ENCODE results near the gene GPHN. TPM values are rescaled to one million over a fixed set of nuclear protein-coding genes. Genes with fewer than 3 reads are reported as not detected.

The GPHN gene
- total RNA-seq, 1 experiment from 2014 or later, result 18.1 TPM

GRCh38 chr14:67188326-67188725 is 680.4 kb downstream of the GPHN start (continued):
- TF ChIP-seq CREM (CRISPR knock-in tag; IDR thresholded peaks at IDR 0.05) (no peak), ZSCAN18 (CRISPR knock-in tag; IDR thresholded peaks at IDR 0.05) (no peak), TP53 (CRISPR knock-in tag; IDR thresholded peaks at IDR 0.05) (no peak), ZNF532 (CRISPR knock-in tag; IDR thresholded peaks at IDR 0.05; ENCODE audit: borderline replicate concordance) (no peak), ATF6 (CRISPR knock-in tag; IDR thresholded peaks at IDR 0.05) (no peak), FOXK1 (CRISPR knock-in tag; IDR thresholded peaks at IDR 0.05) (no peak), CBFB (CRISPR knock-in tag; IDR thresholded peaks at IDR 0.05; ENCODE audit: low read depth) (no peak)

- ATAC-seq (no peak), DNase-seq (ENCODE audit: low spot score) (no peak)
- no peaks in the 10 kb centered on the region for H3K27me3 Mint-ChIP-seq (ENCODE audit: low read depth)
- ChIA-PET CTCF (interaction anchor here (1.6 kb wide), 1 partner anchor 94 kb away, joined by 9 read pairs; no protein-coding TSS in a partner anchor), POLR2A (no interaction called here)
- H3K9me3 Mint-ChIP-seq, result no peaks in the 10 kb centered on the region
- no peak overlapping the region for H3K4me3 Mint-ChIP-seq
- peaks cover 7% of the 10 kb centered on the region for H3K4me1 Mint-ChIP-seq
- no peaks in the 10 kb centered on the region for H3K36me3 Mint-ChIP-seq
- no peak for TF ChIP-seq SMAD4 (CRISPR knock-in tag; IDR thresholded peaks at IDR 0.05)
- TF ChIP-seq FOXK1 (CRISPR knock-in tag; IDR thresholded peaks at IDR 0.05), result no peak
- TF ChIP-seq ZNF219 (CRISPR knock-in tag; IDR thresholded peaks at IDR 0.05; ENCODE audit: borderline replicate concordance), result no peak
- TF ChIP-seq ZNF317 (CRISPR knock-in tag; IDR thresholded peaks at IDR 0.05; ENCODE audit: borderline replicate concordance, low read depth), result no peak
- TF ChIP-seq TP53 (CRISPR knock-in tag; IDR thresholded peaks at IDR 0.05), result no peak
- TF ChIP-seq ZBTB43 (CRISPR knock-in tag; IDR thresholded peaks at IDR 0.05), result no peak
- TF ChIP-seq E2F4 (CRISPR knock-in tag; IDR thresholded peaks at IDR 0.05; ENCODE audit: borderline replicate concordance, low read depth), result no peak
- TF ChIP-seq GRHL2 (CRISPR knock-in tag; IDR thresholded peaks at IDR 0.05; ENCODE audit: insufficient replicate concordance, severe bottlenecking), result no peak
- TF ChIP-seq E2F1 (CRISPR knock-in tag; IDR thresholded peaks at IDR 0.05), result no peak
- no peak for TF ChIP-seq ZNF263 (CRISPR knock-in tag; IDR thresholded peaks at IDR 0.05; ENCODE audit: low read depth)
- no peak for TF ChIP-seq HMGXB4 (CRISPR knock-in tag; IDR thresholded peaks at IDR 0.05)
- TF ChIP-seq HMGA2 (CRISPR knock-in tag; IDR thresholded peaks at IDR 0.05), result no peak
- TF ChIP-seq ZNF396 (CRISPR knock-in tag; IDR thresholded peaks at IDR 0.05; ENCODE audit: borderline replicate concordance), result no peak
- H3K27ac Mint-ChIP-seq, result no peak overlapping the region
Observed at GRCh38 chr14:67191768-67192290, 683.9 kb downstream of the GPHN start.
